IPS-NIHi7 (cell line): ENCODE results near the gene CLCN4.
A peak's percentile ranks its signal among the peaks of the same experiment; 100 is the strongest.

ENCODE experiments used
- DNase-seq: peaks from one replicate; pipeline ENCODE4 v3.0.0; 2012; ENCODE audit warnings: mixed read lengths; ENCODE audit errors: extremely low spot score

The CLCN4 gene

DNA sequence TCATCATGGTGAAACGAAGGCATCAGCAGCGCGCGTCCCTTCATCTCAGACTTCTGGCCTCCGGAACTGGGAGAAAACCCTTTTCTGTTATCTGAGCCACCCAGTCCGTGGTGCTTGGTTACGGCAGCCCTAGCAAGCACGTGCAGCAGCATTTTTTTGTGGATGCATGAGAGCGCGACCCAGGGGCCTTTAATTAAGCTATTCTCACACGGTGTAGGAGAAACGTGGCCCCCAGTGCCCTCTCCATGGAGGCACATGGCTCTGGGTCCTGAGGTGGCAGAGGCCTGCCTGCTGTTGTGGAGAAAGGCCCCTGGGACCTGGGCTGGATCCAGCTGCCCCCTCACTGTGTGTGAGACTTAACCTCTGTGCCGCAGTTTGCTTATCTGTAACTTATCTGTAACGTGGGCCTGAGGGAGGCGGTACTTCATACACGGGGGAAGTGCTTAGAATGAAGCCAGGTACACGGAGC lies 9.5 kb downstream of the CLCN4 start:
- DNase-seq, result no peak

- DNase-seq, result no peak
Measured at GRCh38 chrX:10166731-10167151, 10.0 kb downstream of the CLCN4 start.

DNA sequence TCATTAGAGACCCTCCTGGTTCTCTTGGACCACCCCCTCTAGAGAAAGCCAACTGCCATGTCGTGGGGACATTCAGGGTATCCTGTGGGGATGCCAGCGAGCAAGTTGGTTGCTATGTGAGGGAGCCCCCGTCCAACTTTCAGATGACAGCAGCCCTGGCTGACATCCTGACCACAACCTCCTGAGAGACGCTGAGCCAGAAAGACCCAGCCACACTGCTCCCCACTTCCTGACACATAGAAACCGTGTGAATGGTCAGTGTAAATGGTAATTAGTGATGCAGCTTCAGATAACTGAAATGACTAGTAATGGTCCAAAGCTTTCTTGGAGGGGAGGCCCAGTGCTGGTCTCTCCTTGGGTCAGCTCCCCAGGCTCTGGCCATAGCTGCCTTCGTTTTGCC lies 10.8 kb downstream of the CLCN4 start:
- DNase-seq, result no peak

DNA sequence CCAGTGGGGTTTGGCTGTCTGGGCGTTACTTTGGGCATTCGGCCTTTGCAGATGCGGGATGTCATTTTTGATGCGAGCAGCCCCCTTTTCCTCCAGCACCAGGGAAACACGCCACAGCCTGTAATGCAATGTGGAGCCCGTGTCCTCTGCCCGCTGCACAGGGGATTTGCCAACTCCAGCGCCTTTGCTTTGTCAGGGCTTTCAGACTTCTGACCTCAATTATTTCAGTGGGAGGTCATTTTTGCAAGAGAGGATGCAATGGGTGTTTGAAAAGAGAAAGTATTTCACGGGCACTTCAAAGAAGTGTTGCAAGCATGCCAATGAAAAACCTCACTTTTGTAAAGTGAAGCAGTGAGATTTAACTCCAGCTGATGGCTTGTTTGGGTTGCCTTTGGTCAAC lies 11.5 kb downstream of the CLCN4 start:
- DNase-seq, result no peak

- DNase-seq, result no peak
Measured at GRCh38 chrX:10169175-10169574, 12.4 kb downstream of the CLCN4 start.

GRCh38 chrX:10171249-10171648 lies 14.5 kb downstream of the CLCN4 start:
- no peak for DNase-seq

DNA sequence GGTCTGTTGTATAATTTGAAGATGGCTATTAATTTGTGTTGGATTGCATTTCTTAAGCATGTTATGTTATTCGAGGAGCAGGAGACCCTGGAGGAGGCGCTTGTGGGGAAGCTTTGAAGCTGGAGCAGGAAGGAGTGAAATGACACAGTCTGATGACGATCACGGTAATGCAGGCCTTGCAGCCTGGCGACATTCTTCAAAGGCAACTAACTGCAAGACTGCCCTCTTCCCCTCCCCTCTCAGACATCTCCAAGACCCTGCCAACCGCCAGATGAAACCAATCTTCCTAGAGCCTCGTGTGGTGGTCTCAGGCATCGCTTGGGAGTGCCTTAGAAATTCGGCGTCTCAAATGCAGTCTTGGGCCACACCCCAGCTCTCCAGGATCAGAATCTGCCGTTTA lies 16.1 kb downstream of the CLCN4 start:
- DNase-seq, result peak; percentile 56

DNA sequence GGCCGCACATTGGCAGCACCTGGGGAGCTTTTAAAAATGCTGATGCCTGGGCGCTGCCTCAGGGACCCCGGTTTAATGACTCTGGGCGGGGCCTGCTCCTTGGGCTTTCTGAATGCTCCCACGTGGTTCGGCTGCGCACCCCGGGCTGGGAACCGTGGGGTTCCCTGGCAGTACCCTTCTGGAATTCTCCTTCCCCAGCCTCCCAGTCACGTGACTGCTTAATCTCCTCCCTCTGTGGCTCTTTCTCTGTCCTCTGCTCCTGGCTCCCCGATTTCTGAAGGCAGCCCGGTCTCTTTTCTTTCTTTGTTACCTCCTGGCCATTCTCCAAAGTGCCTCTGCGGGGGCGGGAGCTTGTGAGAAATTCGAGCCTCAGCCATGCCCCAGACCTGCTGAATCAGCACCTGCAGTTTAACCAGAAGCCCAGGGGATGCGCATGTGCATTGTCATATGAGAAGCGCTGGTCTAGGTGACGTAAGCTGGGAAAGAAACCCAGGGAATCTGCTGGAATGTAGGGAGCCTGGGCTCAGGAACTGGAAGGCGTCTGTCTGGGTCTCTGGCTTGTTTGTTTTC lies 16.6 kb downstream of the CLCN4 start:
- peak; percentile 91 for DNase-seq

DNA sequence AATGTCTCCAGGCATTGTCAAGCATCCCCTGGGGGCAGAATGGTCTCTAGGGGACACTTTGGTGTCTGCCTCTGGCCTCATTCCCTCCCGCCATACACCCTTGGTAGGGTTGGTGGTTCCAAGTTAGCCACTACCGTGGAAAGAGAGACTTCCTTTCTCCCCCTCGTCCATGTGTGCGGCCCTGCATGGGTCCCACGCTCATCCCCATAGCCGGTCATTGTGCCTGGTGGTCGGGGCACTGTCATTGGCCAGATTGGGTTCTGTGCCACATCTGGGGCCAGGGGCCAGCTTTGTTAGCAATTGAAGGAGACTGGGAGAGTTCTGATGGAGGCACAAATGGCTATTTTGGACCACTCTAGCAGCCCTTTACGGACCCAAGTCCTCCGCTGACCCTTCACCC lies 17.3 kb downstream of the CLCN4 start:
- no peak for DNase-seq

DNA sequence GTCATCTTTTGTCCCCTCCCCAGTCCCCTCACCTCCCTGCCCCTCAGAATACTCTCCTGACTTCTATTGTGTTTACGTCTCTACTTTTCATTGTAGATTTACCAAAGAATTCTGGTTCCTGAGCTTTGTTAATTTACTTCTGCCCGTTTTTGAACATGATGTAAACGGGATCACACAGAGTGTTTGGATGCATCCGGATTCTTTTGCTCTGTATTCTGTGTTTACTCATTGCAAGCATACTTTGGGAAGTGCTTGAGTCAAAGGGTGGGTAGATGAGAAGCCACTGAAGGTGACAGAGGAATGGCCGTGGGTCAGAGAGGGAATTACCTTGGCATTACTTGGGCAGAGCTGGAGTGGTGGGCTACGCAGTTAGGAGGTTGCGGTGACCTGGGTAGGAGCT lies 18.0 kb downstream of the CLCN4 start:
- no peak for DNase-seq

DNA sequence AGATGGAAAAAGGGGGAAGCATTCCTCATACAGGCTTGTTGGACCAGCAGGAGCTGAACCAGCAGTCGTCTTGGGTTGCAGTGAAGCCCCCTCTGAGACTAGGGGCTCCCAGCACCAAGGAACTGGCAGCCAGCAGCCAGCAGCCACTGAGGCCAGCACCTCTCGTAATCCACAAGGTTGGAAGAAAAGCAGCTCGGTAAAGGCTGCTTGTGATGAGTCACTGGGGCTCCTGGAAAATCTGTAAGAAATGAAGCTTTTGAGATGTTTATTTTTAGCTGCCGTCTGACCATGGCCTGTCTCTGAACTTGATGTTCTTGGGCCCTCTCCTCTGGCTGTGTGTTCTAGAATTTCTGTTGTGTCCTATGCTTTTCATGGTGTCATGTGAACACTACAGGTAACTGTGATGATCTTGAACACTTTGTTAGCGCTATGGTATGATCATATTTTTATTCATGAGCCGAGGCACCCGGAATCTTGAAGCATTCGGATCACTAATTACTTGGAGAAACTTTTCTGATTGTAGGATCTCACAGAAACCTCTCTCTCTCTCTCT lies 18.6 kb downstream of the CLCN4 start:
- no peak for DNase-seq

- no peak for DNase-seq
Measured at GRCh38 chrX:10176121-10177003, 19.6 kb downstream of the CLCN4 start.

- DNase-seq, result no peak
Measured at GRCh38 chrX:10177004-10177396, 20.2 kb downstream of the CLCN4 start.

GRCh38 chrX:10177601-10178000 lies 20.8 kb downstream of the CLCN4 start:
- no peak for DNase-seq

DNA sequence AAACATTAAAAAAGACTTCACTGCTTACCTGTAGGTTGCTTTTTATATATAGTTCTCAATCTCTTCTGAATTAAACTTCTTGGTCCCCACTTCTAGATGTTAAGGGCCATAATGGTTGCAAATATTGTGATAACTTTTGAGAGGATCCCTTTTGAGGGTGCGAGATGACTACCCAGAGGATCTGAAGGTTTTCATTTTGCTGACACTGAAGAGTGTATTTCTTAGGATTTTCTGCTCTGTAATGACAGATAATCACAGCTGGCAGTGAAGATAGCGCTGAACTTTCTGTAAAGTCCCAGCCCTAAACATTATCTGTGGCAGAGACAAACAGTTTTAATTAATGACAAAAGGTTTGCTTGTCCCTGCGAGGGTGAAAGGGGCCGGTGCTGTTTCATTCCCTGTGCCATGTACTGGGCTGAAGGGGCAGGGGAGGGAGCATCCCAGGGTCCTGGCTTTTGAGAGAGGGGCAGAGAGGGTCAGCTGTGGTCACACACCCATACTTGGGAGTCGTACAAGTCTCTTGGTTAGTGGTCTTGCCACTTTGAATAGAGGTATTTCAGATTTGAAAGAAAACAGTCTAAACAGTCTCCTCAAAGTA lies 22.2 kb downstream of the CLCN4 start:
- DNase-seq, result no peak

DNA sequence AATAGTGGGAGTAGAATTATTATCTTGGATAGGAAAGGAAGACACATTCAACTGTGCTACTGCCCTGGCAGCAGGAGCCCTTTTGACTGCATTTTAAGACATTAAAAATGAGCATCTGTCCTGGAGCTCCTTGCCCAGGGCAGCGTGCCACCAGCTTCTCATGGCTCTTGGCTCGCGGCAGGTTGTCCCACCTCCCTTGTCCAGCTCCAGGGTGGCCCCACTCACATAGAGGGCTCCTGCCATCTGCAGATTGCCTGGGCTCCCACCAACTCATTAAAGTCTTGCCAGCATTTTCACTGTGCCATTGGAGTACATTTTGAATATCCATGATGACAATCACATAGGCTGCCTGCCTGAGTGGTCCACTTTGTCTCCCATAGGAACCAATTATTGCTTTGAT lies 27.0 kb downstream of the CLCN4 start:
- no peak for DNase-seq

DNA sequence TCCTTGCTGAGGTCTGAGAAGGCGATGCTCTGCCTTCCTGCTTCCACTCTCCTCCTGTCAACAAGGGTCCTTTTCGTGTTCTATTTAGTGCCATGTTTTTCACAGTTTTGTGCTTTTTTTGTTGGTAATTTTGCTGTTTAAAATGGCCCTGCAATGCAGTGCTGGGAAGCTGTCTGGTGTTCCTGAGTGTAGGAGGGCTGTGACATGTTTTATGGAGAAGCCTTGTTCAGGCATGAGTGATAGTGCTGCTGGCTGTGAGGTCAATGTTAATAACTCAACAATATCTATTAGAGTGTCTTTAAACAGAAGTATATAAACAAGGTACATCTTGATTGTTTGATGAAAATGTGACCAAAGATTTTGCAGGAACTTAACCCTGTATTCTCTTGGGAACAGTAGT lies 27.6 kb downstream of the CLCN4 start:
- no peak for DNase-seq

DNA sequence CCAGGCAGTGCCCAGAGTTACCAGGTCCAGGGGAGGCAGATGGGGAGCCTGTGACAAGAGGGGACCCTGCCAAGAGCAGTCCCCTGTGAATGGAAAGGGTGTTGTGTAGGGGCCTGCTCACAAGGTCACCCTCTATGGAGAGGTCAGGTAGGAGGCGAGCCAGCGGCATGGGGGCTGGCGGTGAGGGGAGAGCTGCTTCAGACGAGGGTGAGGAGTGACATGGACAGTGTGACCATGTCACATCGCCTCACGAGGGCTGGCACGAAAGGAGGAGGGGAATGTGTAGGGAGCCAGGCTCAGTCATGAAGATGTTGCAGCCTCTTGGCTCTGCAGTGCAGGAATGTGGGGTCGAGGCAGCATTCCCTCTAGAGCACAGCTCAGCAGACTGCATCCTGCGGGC lies 29.6 kb downstream of the CLCN4 start:
- DNase-seq, result no peak

DNA sequence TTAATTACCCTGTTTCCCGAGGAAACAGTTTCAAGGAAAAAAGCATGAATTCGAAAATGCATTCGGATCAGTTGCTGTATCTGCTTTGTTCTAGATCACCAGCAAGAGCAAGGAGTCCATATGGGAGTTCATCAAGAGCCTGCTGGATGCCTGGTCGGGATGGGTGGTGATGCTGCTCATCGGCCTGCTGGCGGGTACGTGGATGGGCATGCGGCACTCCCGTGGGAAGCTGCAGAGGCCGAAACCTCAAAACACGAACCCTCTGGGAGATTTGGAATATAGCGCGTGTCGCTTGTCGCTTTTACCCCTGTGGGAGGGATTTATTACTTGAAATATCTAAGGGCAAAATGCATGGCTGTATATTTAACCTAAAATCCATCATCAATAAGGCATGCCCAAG lies 30.6 kb downstream of the CLCN4 start:
- DNase-seq, result no peak

DNA sequence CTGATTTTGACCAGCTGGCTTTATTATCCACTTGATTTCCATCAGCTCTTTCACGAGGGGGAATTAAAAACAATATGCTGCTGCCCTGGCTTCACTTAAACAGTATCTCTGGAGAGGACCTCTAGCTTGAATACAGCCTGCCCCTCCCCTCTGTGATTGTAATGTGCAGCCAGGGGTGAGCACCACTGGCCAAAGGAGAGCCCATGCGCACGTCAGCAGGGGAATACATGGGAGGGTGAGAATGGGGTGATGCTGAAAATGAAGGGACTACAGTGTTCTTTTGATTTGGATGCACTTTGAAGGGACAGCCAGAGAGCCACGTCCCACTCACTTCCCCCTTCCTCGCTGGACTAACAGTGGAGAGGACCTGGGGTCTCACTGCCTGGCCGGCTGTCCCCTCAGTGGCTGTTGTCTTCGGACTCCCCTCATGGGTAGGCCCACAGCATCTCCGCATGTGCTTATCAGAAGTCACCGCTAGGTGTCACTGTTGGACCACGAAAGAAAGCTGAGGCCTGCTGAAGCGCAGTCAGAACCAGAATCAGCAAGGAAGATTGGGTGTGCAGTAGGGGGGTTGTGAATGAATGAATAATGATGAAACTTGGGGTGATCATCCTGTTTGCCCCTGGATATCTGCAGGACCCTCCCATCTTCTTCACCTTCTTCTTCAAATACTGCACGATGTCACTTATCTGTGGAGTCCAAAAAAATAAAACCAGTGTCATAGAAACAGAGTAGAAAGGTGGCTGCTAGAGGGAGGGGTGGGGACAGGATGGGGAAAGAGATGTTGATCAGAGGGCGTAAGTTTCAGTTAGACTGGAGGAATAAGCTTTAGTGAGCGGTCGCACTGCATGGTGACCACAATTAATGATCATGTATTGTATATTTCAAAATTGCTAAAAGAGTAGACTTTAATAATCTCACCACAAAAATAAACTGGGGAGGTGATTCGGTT lies 32.8 kb downstream of the CLCN4 start:
- peak; percentile 85 for DNase-seq

DNA sequence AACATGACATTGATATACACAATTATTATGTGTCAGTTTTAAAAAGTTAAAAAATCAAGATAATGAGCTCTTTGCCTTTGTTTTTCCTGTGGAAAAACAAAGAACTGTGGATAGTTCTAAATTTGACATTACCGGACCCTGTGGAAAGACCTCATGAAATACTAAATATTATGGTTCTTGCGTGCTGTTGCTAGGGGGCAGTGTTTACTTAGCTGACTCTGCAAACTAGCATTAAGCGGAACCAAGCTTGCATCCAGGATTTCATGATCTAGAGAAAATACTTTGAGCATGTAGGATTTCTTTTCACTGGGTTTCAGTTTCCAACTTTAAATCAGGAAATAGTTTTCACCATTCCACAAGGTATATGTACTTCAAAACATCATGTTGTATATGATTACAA lies 33.6 kb downstream of the CLCN4 start:
- peak; percentile 52 for DNase-seq

- no peak for DNase-seq
Measured at GRCh38 chrX:10193587-10193986, 36.8 kb downstream of the CLCN4 start.
